Measurements from ENCODE around the gene PNPLA7.

The PNPLA7 gene

GRCh38 chr9:137445275-137445807 lies 104.9 kb downstream of the PNPLA7 start:
- Mint-ChIP-seq H3K27ac (peak overlapping the region; percentile 47), H3K27me3 (peaks cover 18% of the 10 kb centered on the region), H3K36me3 (ENCODE audit: low read depth) (peaks cover 29% of the 10 kb centered on the region), H3K9me3 (no peaks in the 10 kb centered on the region), H3K4me1 (ENCODE audit: low read depth) (peaks cover 54% of the 10 kb centered on the region), H3K4me3 (no peak overlapping the region)
- intact Hi-C loops (cut with micrococcal nuclease): no loop called here

GRCh38 chr9:137444106-137444790 lies 106.0 kb downstream of the PNPLA7 start:
- Mint-ChIP-seq H3K4me1 (ENCODE audit: low read depth) (peaks cover 43% of the 10 kb centered on the region), H3K27me3 (peaks cover 24% of the 10 kb centered on the region), H3K27ac (peak overlapping the region; percentile 47), H3K4me3 (no peak overlapping the region), H3K9me3 (no peaks in the 10 kb centered on the region), H3K36me3 (ENCODE audit: low read depth) (peaks cover 18% of the 10 kb centered on the region)
- intact Hi-C loops (cut with micrococcal nuclease): no loop called here

- Mint-ChIP-seq H3K27me3 (peaks cover 38% of the 10 kb centered on the region), H3K36me3 (ENCODE audit: low read depth) (no peaks in the 10 kb centered on the region), H3K4me1 (ENCODE audit: low read depth) (peaks cover 21% of the 10 kb centered on the region), H3K9me3 (no peaks in the 10 kb centered on the region), H3K27ac (no peak overlapping the region), H3K4me3 (no peak overlapping the region)
- intact Hi-C loops (cut with micrococcal nuclease): no loop called here
Observed at GRCh38 chr9:137441935-137442321, 108.3 kb downstream of the PNPLA7 start.

DNA sequence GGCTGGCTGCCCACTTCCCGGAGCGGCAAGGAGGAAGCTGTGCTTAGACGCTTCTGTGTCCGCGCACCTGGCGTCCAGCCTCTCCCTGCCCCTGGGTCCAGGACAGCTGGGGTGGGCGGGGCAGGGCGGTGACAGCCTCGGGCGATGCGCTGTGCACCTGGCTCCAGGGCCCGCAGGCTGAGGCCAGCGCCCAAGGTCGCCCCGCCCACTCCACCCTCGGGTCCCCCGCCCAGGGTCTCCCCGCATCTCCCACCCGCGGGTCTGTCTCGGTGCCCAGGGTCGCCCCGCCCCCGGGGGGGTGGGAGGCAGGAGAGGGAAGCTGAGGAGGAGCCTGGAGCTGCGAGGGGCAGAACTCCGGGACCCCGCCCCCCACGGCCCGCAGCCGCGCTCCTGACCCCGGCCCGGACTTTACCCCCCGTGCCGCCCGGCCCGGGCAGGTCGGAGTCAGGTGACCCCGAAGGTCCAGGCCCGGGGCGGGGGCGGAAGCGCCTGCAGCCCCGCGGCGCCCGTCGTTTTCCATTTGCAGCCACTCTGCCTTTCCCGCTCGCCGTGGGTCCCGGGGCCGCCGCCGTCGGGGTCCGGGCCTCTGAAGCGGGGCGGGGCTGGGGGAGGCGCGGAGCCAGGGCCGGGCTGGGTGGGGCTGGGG lies 108.8 kb downstream of the PNPLA7 start, which contains the start of gene ENTPD8:
Gene ENTPD8, minus strand, starts transcription at position 69 of the 646 bp plus-strand sequence. CDS start 3,072 bp downstream, outside the sequence.
- H3K4me3 Mint-ChIP-seq: no peak within 1 kb of the TSS
- no peak within 1 kb of the TSS for H3K27ac Mint-ChIP-seq
- peaks cover 16% of the 10 kb centered on the region for H3K4me1 Mint-ChIP-seq (ENCODE audit: low read depth)
- intact Hi-C loops (cut with micrococcal nuclease): no loop called here
- H3K9me3 Mint-ChIP-seq: no peaks in the 10 kb centered on the region
- peaks cover 39% of the 10 kb centered on the region for H3K27me3 Mint-ChIP-seq
- no peaks in the 10 kb centered on the region for H3K36me3 Mint-ChIP-seq (ENCODE audit: low read depth)

- Mint-ChIP-seq H3K36me3 (ENCODE audit: low read depth) (no peaks in the 10 kb centered on the region), H3K27me3 (peaks cover 53% of the 10 kb centered on the region), H3K4me1 (ENCODE audit: low read depth) (no peaks in the 10 kb centered on the region), H3K9me3 (no peaks in the 10 kb centered on the region), H3K4me3 (no peak overlapping the region), H3K27ac (peak overlapping the region; percentile 50)
- intact Hi-C loops (cut with micrococcal nuclease): no loop called here
Observed at GRCh38 chr9:137439158-137439714, 111.0 kb downstream of the PNPLA7 start.

DNA sequence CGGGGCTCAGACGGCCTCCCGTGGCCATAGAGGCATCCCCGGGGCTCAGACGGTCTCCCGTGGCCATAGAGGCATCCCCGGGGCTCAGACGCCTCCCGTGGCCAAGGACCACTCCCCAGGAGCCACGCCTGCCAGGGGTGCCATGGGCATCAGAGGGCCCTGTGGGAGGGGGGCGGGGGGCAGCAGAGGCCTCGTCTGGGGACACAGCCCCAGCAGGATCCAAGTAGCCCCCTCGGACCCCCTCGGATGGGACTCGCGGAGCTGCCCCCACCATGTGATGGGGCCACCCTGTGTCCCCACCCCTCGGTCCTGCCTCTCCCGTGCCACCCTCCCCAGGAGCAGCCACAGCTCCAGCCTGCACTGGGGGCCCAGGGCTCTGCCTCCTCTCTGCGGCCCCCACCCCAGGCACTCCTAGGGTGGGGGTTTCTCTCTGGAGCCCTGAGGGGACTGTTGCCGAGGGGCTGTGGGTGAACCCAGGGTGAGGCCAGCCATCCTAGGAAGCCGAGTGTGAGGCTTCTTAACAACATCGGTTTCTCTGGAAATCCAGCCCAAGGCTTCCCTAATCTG lies 111.5 kb downstream of the PNPLA7 start:
- Mint-ChIP-seq H3K4me1 (ENCODE audit: low read depth) (no peaks in the 10 kb centered on the region), H3K4me3 (no peak overlapping the region), H3K27ac (no peak overlapping the region), H3K9me3 (no peaks in the 10 kb centered on the region), H3K27me3 (peaks cover 56% of the 10 kb centered on the region), H3K36me3 (ENCODE audit: low read depth) (no peaks in the 10 kb centered on the region)
- intact Hi-C loops (cut with micrococcal nuclease): no loop called here

- no peaks in the 10 kb centered on the region for H3K36me3 Mint-ChIP-seq (ENCODE audit: low read depth)
- H3K27ac Mint-ChIP-seq: no peak overlapping the region
- peaks cover 50% of the 10 kb centered on the region for H3K27me3 Mint-ChIP-seq
- H3K4me3 Mint-ChIP-seq: no peak overlapping the region
- intact Hi-C loops (cut with micrococcal nuclease): no loop called here
- H3K4me1 Mint-ChIP-seq (ENCODE audit: low read depth): no peaks in the 10 kb centered on the region
- H3K9me3 Mint-ChIP-seq: no peaks in the 10 kb centered on the region
Observed at GRCh38 chr9:137437691-137438590, 112.3 kb downstream of the PNPLA7 start.

- no peak overlapping the region for H3K27ac Mint-ChIP-seq
- peaks cover 42% of the 10 kb centered on the region for H3K27me3 Mint-ChIP-seq
- H3K4me1 Mint-ChIP-seq (ENCODE audit: low read depth): no peaks in the 10 kb centered on the region
- no peaks in the 10 kb centered on the region for H3K9me3 Mint-ChIP-seq
- intact Hi-C loops (cut with micrococcal nuclease): no loop called here
- no peak overlapping the region for H3K4me3 Mint-ChIP-seq
- no peaks in the 10 kb centered on the region for H3K36me3 Mint-ChIP-seq (ENCODE audit: low read depth)
Observed at GRCh38 chr9:137436761-137437600, 113.2 kb downstream of the PNPLA7 start.

DNA sequence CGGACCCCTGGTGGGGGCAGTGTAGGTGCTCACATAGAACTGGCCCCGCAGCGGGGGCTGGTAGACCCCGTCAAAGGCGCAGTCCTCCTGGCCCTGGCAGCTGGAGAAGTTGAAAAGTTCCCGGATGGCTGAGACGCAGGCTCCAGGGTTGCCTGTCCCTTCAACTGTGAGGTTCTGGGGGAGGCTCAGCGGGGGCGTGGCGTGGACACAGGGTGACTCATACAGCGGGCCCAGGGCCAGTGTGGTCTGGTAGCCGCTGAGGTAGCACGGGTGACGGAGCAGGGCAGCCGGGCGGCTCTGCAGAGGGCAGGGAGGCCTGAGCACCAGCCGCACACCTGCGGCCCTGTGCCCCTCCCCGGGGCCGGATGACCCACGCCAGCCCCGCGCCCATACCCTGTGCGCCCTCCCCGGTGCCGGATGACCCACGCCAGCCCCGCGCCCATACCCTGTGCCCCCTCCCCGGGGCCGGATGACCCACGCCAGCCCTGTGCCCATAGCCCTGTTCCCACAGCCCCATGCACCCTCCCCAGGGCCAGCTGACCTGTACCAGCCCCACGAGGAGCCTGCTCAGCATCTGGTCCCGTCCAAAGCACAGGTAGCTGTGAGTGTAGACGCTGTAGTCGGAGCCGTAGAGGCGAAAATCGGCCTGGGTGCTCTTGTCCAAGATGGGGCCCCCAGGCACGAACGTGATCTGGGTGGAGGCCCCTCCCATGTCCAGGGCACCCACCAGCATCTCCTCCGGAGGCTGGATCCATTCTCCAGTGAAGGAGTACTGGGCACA lies 114.0 kb downstream of the PNPLA7 start:
- H3K4me1 Mint-ChIP-seq (ENCODE audit: low read depth): no peaks in the 10 kb centered on the region
- intact Hi-C loops (cut with micrococcal nuclease): no loop called here
- H3K36me3 Mint-ChIP-seq (ENCODE audit: low read depth): no peaks in the 10 kb centered on the region
- H3K4me3 Mint-ChIP-seq: no peak overlapping the region
- H3K9me3 Mint-ChIP-seq: no peaks in the 10 kb centered on the region
- no peak overlapping the region for H3K27ac Mint-ChIP-seq
- peaks cover 42% of the 10 kb centered on the region for H3K27me3 Mint-ChIP-seq

DNA sequence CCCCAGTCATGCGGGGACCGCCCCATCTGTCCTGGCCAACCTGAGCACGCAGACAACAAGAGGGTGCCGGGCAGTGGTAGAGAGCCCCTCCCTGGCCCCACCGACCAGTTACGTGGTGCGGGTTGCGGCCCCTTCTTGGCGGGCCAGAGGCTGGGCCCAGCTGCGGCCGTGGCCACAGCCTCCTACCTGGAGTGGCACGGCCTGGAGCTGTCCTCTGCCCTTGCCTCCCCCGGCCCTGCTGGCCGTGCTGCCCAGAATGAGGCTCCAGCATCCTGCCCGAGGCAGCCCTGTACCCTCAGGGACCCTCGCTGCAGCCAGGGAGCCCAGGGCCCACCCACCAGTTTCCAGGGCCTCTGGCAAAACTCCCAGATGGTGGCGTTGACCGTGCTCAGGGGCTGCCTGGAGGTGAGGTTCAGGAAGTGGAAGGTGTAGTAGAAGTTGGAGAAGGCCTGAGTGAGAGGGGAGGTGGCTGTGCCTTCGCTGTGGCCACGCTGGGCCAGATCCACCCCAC lies 114.8 kb downstream of the PNPLA7 start:
- Mint-ChIP-seq H3K9me3 (no peaks in the 10 kb centered on the region), H3K36me3 (ENCODE audit: low read depth) (no peaks in the 10 kb centered on the region), H3K27ac (no peak overlapping the region), H3K27me3 (peaks cover 44% of the 10 kb centered on the region), H3K4me3 (no peak overlapping the region), H3K4me1 (ENCODE audit: low read depth) (no peaks in the 10 kb centered on the region)
- intact Hi-C loops (cut with micrococcal nuclease): no loop called here

DNA sequence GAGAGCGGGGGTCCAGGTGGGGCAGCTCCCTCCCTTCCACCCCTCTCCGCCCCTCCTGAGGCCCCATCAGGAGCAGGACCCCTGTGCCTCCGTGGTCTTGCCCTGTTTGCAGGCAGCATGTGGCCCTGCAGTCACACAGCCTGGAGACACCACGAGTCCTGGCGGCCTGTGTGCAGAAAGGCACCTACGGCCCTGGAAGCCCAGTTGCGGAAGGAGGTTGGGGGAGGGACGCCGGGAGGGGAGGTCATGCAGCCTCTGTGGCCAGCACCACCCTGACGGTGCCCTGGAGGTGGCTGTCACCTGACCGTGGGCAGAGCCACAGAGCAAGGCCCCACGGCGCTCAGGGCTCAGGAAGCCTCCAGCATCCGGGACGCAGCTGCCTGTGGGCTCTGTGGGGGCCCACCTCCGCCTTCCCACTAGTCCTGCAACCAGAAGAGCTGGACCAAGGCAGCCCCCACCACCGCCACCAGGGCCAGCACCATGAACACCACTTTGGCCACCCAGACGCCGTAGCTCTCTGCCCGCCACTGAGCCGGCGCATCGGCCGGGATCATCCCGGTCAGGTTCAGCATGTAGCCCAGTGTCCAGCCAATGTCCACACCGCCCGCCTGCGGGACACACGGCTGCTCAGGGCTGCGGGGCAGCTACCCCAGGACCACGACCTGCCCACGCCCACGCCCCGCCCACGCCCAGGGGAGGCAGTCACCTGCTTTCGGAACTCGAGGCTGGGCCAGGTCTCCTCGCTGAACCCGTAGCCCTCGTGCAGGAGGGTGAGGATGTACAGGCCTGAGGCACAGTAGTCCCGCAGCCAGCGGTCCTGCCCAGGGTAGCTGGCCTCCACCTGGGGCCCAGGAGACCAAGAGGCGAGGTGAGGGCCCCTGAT lies 115.5 kb downstream of the PNPLA7 start:
- Mint-ChIP-seq H3K9me3 (no peaks in the 10 kb centered on the region), H3K4me1 (ENCODE audit: low read depth) (no peaks in the 10 kb centered on the region), H3K27ac (no peak overlapping the region), H3K27me3 (peaks cover 42% of the 10 kb centered on the region), H3K36me3 (ENCODE audit: low read depth) (no peaks in the 10 kb centered on the region), H3K4me3 (no peak overlapping the region)
- intact Hi-C loops (cut with micrococcal nuclease): no loop called here

All from dendritic cell treated with granulocyte-macrophage colony-stimulating factor and Interleukin-4, amounts not matched to agents 40 ng/mL and 50 ng/mL, for 4 days (primary cell).